Breast epithelium (tissue), 3 donors: ENCODE data around the gene CPAMD8.

Experiments used
- POLR2A ChIP-seq: fragments of 450-650 bp; IDR thresholded peaks from one replicate; pipeline ENCODE4 v1.6.1; 2016; ENCODE audit warnings: antibody characterized with exemption, mild to moderate bottlenecking, moderate library complexity
- POLR2AphosphoS5 ChIP-seq, 3 donors: sonication (generic); formaldehyde crosslinking; IDR thresholded peaks; one replicate each; pipeline ENCODE4 v1.6.1; 2017; ENCODE audit warnings: antibody characterized with exemption in 3 of 3
- TF ChIP-seq, protein P1 (sequence below), 3 donors: fragments of 450-650 bp; IDR thresholded peaks; one replicate each; pipeline ENCODE4 v1.5.1; 2016 to 2017; ENCODE audit warnings: antibody characterized with exemption in 3 of 3, mild to moderate bottlenecking in 3 of 3, moderate library complexity in 3 of 3

DNA sequence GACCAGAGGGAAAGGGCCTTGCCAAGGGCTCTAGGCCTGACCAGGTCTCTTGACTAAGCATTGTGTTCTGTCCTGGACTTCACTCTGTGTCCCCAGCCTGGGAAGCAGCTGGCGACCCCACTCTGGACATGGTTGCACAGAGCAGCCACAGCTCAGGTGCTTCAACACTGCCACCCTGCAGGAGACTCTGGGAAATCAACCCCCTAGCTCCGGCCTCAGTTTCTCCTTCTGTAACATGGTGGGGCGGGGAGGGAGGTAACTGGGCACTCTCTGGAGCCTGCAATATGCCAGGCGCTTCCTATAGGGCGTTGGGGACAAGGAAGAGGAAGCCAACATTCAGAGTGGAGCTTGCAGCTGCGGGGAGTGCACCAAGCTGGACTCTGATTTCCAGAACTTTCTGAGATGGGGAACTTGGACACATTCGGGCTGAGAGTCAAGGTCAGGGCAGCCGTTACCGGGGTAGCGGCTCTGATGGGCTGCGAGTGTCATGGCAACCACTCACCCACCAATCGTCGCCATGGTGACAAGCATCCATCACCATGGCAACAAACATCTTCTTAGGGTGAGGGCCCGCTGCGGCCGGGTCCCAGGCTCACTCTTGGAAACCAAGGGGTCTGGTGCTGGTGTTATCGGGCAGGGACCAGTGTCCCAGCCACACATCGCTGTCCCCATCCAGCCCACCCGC lies 125.0 kb downstream of the CPAMD8 start:
- TF ChIP-seq, protein P1, sequence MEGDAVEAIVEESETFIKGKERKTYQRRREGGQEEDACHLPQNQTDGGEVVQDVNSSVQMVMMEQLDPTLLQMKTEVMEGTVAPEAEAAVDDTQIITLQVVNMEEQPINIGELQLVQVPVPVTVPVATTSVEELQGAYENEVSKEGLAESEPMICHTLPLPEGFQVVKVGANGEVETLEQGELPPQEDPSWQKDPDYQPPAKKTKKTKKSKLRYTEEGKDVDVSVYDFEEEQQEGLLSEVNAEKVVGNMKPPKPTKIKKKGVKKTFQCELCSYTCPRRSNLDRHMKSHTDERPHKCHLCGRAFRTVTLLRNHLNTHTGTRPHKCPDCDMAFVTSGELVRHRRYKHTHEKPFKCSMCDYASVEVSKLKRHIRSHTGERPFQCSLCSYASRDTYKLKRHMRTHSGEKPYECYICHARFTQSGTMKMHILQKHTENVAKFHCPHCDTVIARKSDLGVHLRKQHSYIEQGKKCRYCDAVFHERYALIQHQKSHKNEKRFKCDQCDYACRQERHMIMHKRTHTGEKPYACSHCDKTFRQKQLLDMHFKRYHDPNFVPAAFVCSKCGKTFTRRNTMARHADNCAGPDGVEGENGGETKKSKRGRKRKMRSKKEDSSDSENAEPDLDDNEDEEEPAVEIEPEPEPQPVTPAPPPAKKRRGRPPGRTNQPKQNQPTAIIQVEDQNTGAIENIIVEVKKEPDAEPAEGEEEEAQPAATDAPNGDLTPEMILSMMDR (IDR thresholded peaks at IDR 0.05), result no peak
- TF ChIP-seq POLR2A (no peak), POLR2AphosphoS5 (IDR thresholded peaks at IDR 0.05) (no peak)
